ENCODE results near the gene RSKR. TPM values are rescaled to one million over a fixed set of nuclear protein-coding genes. Genes with fewer than 3 reads are reported as not detected.

Gene RSKR
- total and polyA plus RNA-seq, 9 of the 15 experiments (the other 6 are each of a cell fraction or from before 2014, with no cell fraction given), result 1.4 to 42.3 (median 16.2) TPM

DNA sequence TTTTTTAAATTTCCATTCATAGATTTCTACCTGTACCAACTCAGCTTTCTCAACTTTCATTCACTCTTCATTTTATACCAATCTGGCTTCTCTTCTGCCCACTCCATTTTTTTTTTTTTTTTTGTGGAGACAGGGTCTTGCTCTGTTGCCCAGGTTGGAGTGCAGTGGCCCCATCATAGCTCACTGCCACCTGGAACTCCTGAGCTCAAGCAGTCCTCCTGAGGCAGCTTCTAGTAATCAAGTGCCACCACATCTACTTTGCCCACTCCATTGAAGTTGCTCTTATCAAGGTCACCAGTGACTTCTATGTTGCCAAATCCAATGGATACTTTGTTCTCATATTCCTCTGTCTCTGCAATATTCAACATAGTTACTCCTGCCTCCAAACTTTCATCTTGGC lies 49.7 kb upstream of the RSKR start (continued):
- TF ChIP-seq, protein P1, sequence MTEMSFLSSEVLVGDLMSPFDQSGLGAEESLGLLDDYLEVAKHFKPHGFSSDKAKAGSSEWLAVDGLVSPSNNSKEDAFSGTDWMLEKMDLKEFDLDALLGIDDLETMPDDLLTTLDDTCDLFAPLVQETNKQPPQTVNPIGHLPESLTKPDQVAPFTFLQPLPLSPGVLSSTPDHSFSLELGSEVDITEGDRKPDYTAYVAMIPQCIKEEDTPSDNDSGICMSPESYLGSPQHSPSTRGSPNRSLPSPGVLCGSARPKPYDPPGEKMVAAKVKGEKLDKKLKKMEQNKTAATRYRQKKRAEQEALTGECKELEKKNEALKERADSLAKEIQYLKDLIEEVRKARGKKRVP (CRISPR knock-in tag; IDR thresholded peaks at IDR 0.05), result no peak
- TF ChIP-seq RBM14 (IDR thresholded peaks at IDR 0.05; ENCODE audit: borderline replicate concordance, insufficient read depth, low read depth, low read length) (no peak), BRCA1 (IDR thresholded peaks at IDR 0.05) (no peak), BRCA1 (CRISPR knock-in tag; IDR thresholded peaks at IDR 0.05) (no peak), SRSF9 (IDR thresholded peaks at IDR 0.05; ENCODE audit: borderline replicate concordance, low read depth, low read length) (no peak), ZNF384 (IDR thresholded peaks at IDR 0.05; ENCODE audit: low read depth, low read length) (peak; percentile 42; the same call in 1 of the 2 replicates), TRIM28 (IDR thresholded peaks at IDR 0.05) (no peak)

DNA sequence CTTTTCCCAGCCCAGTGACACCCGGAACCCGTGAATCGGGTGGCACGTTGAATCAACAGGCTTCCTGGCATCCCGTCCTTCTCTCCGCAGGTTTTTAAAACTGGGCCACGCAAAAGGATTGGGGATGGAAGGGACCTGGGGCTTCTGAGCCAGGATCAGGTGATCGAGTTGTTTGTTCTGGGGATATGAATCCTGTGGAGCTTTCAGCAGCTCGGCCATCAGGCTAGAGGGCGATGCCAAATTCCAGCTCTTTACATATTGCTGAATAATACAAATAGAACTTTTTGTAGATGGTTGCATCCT lies 48.5 kb upstream of the RSKR start:
- peak overlapping the region; percentile 99 for H2AFZ ChIP-seq (ENCODE audit: low read depth, low read length)
- POLR2A ChIA-PET, result interaction anchor here (0.8 to 3.9 kb wide), 19 partner anchors 9 to 272 kb away, joined by 3 to 54 read pairs (median 7); partner anchors contain the start of genes BLTP2 and RPL23A

More for the DNA sequence above, 48.5 kb upstream of the RSKR start:
- Histone ChIP-seq H3K79me2 (ENCODE audit: control insufficient read depth, insufficient read depth, low read length) (peaks cover 80% of the 10 kb centered on the region), H3K9me1 (ENCODE audit: control insufficient read depth, insufficient read depth, low read length) (peaks cover 4% of the 10 kb centered on the region), H3K27me3 (ENCODE audit: control insufficient read depth in 2 of 2, insufficient read depth in 2 of 2, low read length in 2 of 2) (no peaks in the 10 kb centered on the region), H3K4me3 (peak overlapping the region; percentile 61), H3K4me2 (ENCODE audit: insufficient read depth, low read length) (peak overlapping the region; percentile 97), H3K9me3 (replicated peaks; ENCODE audit: control insufficient read depth, insufficient read depth, low read depth, low read length) (no peaks in the 10 kb centered on the region), H3K9ac (ENCODE audit: insufficient read depth in 1 of 2, low read depth in 2 of 2, low read length in 2 of 2) (peak overlapping the region; percentile 96), H4K20me1 (replicated peaks; ENCODE audit: control insufficient read depth, insufficient read depth, low read length) (peaks cover 5% of the 10 kb centered on the region; the same call in 1 of the 2 replicates), H3K36me3 (ENCODE audit: control insufficient read depth, insufficient read depth, low read length) (peaks cover 57% of the 10 kb centered on the region), H3K4me1 (replicated peaks in 1 of 2; ENCODE audit: control insufficient read depth in 2 of 2, insufficient read depth in 2 of 2, low read length in 2 of 2) (peaks cover 6 to 10% of the 10 kb centered on the region in 2 experiments; a peak in 3 of 5 replicates), H3K27ac (ENCODE audit: extremely low read depth, low read depth, low read length) (peak overlapping the region; percentile 98)
- TSS peak; percentile 59 for BruUV-seq (replicated peaks)
- no peak for TF ChIP-seq KAT8 (IDR thresholded peaks at IDR 0.05; ENCODE audit: low read depth)
- 0 out of 2 replicates have a peak, but pooled peaks have one; percentile 7 for TF ChIP-seq ZFX (CRISPR knock-in tag; IDR thresholded peaks at IDR 0.05)
- TF ChIP-seq, protein P2, sequence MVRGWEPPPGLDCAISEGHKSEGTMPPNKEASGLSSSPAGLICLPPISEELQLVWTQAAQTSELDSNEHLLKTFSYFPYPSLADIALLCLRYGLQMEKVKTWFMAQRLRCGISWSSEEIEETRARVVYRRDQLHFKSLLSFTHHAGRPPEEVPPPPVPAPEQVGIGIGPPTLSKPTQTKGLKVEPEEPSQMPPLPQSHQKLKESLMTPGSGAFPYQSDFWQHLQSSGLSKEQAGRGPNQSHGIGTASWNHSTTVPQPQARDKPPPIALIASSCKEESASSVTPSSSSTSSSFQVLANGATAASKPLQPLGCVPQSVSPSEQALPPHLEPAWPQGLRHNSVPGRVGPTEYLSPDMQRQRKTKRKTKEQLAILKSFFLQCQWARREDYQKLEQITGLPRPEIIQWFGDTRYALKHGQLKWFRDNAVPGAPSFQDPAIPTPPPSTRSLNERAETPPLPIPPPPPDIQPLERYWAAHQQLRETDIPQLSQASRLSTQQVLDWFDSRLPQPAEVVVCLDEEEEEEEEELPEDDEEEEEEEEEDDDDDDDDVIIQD (CRISPR knock-in tag; IDR thresholded peaks at IDR 0.05), result 0 out of 2 replicates have a peak, but pooled peaks have one; percentile 21
- no peak for TF ChIP-seq NFIC (IDR thresholded peaks at IDR 0.05)
- TF ChIP-seq, protein P3, sequence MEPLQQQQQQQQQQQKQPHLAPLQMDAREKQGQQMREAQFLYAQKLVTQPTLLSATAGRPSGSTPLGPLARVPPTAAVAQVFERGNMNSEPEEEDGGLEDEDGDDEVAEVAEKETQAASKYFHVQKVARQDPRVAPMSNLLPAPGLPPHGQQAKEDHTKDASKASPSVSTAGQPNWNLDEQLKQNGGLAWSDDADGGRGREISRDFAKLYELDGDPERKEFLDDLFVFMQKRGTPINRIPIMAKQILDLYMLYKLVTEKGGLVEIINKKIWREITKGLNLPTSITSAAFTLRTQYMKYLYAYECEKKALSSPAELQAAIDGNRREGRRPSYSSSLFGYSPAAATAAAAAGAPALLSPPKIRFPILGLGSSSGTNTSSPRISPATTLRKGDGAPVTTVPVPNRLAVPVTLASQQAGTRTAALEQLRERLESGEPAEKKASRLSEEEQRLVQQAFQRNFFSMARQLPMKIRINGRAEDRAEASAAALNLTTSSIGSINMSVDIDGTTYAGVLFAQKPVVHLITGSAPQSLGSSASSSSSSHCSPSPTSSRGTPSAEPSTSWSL (CRISPR knock-in tag; IDR thresholded peaks at IDR 0.05; ENCODE audit: borderline replicate concordance), result 0 out of 2 replicates have a peak, but pooled peaks have one; percentile 31
- TF ChIP-seq SMARCC2 (IDR thresholded peaks at IDR 0.05; ENCODE audit: low read depth), result 0 out of 2 replicates have a peak, but pooled peaks have one; percentile 9
- 0 out of 2 replicates have a peak, but pooled peaks have one; percentile 9 for TF ChIP-seq FOSL1 (tag; conservative IDR thresholded peaks at IDR 0.05)
- TF ChIP-seq ZNF77 (CRISPR knock-in tag; IDR thresholded peaks at IDR 0.05), result no peak
- TF ChIP-seq E2F3 (CRISPR knock-in tag; IDR thresholded peaks at IDR 0.05), result 0 out of 2 replicates have a peak, but pooled peaks have one; percentile 16
- no peak for TF ChIP-seq TEAD1 (CRISPR knock-in tag; IDR thresholded peaks at IDR 0.05)
- WGBS (ENCODE audit: insufficient coverage, low coverage, missing lambda C conversion rate), result 2% methylated on average over 9 of the region's 10 CpGs
- CTCF ChIA-PET (ENCODE audit: low intra/inter-chr PET ratio), result interaction anchor here (1.3 kb wide), 1 partner anchor 16 kb away, joined by 5 read pairs; no protein-coding TSS in a partner anchor
- intact Hi-C loops (cut with micrococcal nuclease), result no loop called here
- FAIRE-seq (no peak), ATAC-seq (peak; percentile 19), DNase-seq (ENCODE audit: extremely low read depth in 1 of 4, low spot score in 3 of 4) (no peak)
- in situ Hi-C loops (cut with MboI), result no loop called here

Data from K562 (cell line).